ENCODE measurements around the gene MMS19. TPM values are rescaled to one million over a fixed set of nuclear protein-coding genes. Genes with fewer than 3 reads are reported as not detected.
A peak's percentile ranks its signal among the peaks of the same experiment; 100 is the strongest.
"Not testable (repeated sequence)": the region's sequence is repeated elsewhere in the genome, so short reads cannot be mapped to it uniquely, and the experiment has no call there.

Gene MMS19
- total RNA-seq, result 38.0 TPM
- long read RNA-seq, partial matches to known transcripts, result 12 of 35 reads
- long read RNA-seq, other reads (novel, unspliced or antisense), result 19 of 35 reads

DNA sequence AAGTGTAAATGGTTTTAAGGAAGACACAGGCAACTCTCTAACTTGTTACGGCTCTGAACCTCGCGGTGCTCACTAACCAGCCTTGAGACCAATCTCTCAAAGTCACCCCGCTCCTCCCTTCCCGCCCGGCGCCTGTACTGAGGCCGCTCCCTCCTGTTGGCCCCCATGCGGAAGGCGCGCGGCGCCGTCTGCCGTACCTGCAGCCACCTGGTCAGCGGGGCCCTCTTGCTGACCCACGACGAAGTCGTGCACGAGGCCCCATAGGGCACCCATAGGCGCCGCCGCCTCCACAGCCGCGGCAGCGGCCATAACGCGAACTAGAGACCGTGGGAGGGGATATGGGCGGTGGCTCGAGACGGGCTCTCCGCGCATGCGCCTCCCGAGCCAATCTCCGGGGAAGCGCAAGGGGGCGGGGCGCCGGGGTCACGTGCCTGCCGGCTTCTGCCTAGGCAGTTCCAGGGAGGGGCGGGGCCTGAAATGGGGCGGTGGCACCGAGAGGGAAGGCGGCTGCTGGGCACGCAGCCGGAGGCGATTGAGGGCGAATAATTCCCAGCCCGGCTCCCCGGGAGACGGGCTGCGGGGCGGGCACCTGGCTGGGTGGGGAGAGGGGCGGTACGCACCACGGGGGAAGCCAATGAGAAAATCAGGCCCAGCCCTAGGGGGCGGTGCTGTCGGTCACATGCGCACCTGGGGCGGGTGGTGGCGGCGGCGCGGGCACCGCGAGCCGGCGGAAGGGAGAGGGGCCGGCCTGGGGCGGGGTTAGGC lies at the start of gene MMS19:
TSS of gene MMS19 (minus strand) at position 347 of the 765 bp plus-strand sequence. CDS start at position 309, 38 bp downstream.
- peak; percentile 100 for DNase-seq (ENCODE audit: low spot score)

DNA sequence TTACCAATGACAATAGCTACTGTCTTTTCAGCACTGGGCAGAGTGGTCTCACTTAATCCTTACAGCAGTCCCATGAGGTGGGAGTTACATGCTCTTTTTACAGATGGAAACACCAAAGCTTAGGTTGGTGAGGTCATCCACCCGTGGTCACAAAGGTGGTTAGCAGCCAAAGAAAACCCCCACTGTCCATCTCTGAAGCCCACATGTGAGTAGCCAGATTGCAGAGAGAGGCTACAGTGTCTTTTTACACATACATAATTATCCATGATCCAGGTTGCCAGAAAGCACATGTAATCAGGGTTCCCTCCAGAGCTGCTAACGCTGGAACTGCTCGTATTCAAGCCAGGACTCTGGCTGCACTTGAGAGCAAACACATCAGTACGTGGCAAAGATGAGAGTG lies 49.7 kb upstream of the MMS19 start:
- no peak for DNase-seq (ENCODE audit: low spot score)

DNA sequence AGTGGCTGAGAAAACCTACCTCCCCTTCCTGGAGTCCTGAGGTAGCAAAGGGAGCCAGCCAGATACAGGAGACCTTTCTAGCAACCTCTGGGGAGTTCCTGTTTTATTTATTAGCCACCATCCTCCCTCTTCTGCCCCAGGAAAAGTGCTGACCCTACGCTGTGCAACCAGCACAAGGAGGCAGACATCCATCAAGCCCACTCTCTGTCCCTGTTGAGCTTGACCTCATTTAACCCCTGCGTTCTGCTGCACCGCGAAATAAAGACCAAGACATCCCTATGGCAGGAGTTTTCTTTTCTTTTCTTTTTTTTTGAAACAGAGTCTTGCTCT lies 49.0 kb upstream of the MMS19 start:
- DNase-seq (ENCODE audit: low spot score), result no peak

DNA sequence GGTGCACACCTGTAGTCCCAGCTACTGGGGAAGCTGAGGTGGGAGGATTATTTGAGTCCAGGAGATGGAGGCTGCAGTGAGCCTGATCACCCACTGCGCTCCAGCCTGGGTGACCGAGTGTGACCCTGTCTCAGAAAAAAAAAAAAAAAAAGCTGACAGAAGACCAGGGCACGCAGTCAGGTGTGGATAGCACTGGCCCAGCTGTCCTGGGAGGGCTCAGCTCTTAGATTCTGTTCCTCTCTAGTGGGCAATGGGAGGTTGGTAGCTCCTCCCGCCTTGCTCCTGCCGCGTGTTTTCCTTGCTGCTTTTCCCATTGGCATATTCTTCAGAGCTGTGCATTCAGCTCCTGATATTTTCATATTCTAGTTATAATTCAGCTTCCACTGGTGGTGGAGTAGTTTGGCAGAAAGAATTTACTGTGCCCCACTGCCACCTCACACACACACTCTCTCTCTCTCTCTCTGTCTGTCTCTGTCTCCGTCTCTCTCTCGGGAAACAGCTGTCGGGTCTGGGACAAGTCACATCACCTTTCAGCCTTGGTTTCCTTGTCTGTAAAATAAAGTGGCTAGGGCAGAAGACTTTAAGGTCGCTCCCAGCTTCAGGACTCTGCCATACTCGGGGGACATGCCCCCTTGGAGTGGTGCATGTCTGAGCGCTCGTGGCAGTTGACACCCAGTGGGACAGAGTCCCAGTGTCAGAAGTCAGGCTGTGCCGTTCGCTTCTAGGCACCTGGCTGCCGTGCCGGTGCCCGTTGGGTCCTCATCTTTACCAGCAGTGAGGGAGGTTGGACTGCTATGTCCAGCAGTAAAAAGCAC lies 48.4 kb upstream of the MMS19 start:
- no peak for DNase-seq (ENCODE audit: low spot score)

- DNase-seq (ENCODE audit: low spot score), result no peak
Measured at GRCh38 chr10:97543025-97543546, 44.9 kb upstream of the MMS19 start.

DNA sequence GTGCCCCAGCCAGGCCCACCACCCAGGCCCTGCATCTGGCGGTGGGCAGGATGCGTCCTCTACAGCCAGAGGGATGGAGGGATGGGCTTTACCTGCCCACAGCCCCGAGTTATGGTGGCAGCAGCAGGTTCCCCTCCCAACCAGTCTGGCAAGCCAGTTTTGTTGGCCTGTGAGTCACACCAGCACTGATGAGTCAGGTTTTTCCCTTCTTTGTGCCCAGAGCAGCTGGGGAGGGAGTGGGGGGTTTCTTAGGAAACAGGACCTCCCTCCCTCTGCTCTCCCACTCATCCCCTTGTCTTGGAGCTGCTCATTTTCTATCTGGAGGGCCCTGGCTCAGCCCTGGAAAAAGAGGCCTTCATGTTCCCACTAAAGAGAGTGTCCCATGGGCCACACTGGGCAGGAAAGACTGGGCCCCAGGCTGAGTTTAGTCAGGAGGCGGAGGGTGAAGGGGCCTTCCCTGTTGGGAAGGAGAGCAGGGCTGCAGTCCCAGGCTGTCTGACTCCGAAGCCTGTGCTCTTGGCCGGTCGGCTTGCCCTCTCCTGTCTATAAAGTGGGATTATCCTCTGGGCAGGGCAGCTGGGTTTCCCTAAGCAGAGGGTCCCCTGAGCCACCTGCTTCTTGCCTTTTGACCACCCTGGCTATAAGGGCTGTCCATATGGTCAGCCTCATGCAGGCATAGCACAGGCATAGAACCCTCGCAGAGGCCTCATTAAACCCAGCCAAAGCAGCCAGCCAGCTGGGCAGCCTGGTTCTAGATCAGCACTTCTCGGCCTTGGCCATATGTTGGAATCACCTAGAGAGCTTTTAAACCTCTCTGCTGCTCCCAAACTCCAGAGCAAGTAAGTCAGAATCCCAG lies 44.2 kb upstream of the MMS19 start:
- DNase-seq (ENCODE audit: low spot score), result no peak

GRCh38 chr10:97540669-97541500 lies 42.7 kb upstream of the MMS19 start:
- no peak for DNase-seq (ENCODE audit: low spot score)

GRCh38 chr10:97539523-97540200 lies 41.4 kb upstream of the MMS19 start:
- no peak for DNase-seq (ENCODE audit: low spot score)

- DNase-seq (ENCODE audit: low spot score), result no peak
Measured at GRCh38 chr10:97538839-97539238, 40.6 kb upstream of the MMS19 start.

- DNase-seq (ENCODE audit: low spot score), result no peak
Measured at GRCh38 chr10:97538411-97538810, 40.2 kb upstream of the MMS19 start.

- DNase-seq (ENCODE audit: low spot score), result no peak
Measured at GRCh38 chr10:97537186-97537869, 39.1 kb upstream of the MMS19 start.

GRCh38 chr10:97534746-97535367 lies 36.6 kb upstream of the MMS19 start:
- DNase-seq (ENCODE audit: low spot score), result no peak

GRCh38 chr10:97533888-97534287 lies 35.7 kb upstream of the MMS19 start:
- DNase-seq (ENCODE audit: low spot score), result no peak

DNA sequence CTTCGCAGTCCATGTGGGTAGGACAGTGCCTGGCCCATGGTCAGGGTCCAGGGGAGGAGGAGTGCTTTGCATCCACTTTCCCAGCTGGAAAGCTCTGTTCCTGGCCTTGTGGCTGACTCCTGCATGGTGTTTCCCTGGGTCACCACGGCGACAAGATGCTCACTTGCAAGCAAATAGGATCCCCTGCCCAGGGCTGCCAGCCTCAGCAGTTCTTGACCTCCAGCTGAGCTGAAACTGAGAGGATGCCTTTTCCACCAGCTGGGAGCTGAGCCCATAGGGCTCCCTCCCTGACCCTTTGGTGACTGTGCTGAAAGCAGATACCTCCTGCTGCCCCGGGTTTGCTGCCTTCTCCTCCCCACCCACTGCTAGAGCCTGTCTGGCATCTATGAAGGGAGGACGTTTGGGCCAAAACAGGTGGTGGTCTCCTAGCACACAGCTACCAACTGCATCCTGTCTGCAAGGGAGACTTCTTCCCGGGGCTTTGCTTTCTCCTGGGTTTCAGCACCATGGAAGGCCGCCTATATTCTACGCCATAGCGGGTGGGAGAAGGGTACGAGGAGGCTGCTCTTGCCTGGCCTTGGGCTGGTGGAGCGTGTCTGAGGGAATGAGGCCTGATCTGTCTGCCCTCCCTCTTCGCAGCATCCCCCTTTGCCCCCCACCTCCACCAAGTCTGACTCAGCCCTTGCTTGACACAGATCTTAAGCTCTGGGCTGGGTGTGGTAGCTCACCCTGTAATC lies 34.9 kb upstream of the MMS19 start:
- DNase-seq (ENCODE audit: low spot score), result no peak

GRCh38 chr10:97531401-97531986 lies 33.3 kb upstream of the MMS19 start:
- DNase-seq (ENCODE audit: low spot score), result no peak

GRCh38 chr10:97529685-97530465 lies 31.7 kb upstream of the MMS19 start:
- DNase-seq (ENCODE audit: low spot score), result no peak

DNA sequence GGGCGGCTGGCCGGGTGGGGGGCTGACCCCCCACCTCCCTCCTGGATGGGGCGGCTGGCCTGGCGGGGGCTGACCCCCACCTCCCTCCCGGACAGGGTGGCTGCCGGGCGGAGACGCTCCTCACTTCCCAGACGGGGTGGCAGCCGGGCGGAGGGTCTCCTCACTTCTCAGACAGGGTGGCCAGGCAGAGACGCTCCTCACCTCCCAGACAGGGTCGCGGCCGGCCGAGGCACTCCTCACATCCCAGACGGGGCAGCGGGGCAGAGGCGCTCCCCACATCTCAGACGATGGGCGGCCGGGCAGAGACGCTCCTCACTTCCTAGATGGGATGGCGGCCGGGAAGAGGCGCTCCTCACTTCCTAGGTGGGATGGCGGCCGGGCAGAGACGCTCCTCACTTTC lies 30.7 kb upstream of the MMS19 start:
- not testable (repeated sequence) for DNase-seq (ENCODE audit: low spot score)
